Sigmoid colon (tissue), 7 donors: ENCODE results near the gene DLG1. TPM values are rescaled to one million over a fixed set of nuclear protein-coding genes. Genes with fewer than 3 reads are reported as not detected.

ENCODE experiments used
- DNase-seq: peaks from one replicate; pipeline ENCODE4 v3.0.0-alpha.2; 2019
- H3K27ac ChIP-seq, 4 donors: fragments of 200-600 bp; sonication (generic); one replicate each; pipeline ENCODE4 v1.5.1; 2016 to 2019; ENCODE audit warnings: mild to moderate bottlenecking in 1 of 4
- H3K27me3 ChIP-seq, 3 donors: fragments of 200-600 bp; sonication (generic); one replicate each; pipeline ENCODE4 v1.5.1; 2019; ENCODE audit warnings: mild to moderate bottlenecking in 1 of 3
- H3K36me3 ChIP-seq, 4 donors: fragments of 200-600 bp; sonication (generic); one replicate each; pipeline ENCODE4 v1.5.1; 2016 to 2019
- H3K4me1 ChIP-seq, 4 donors: fragments of 200-600 bp; sonication (generic); one replicate each; pipeline ENCODE4 v1.5.1; 2017 to 2019
- H3K4me3 ChIP-seq, 4 donors: fragments of 200-600 bp; sonication (generic); one replicate each; pipeline ENCODE4 v1.5.1; 2017 to 2019; ENCODE audit warnings: mild to moderate bottlenecking in 2 of 4, moderate library complexity in 1 of 4
- H3K9me3 ChIP-seq, 4 donors: fragments of 200-600 bp in 3 of 4; sonication (generic) in 3 of 4; one replicate each; pipeline versions ENCODE4 v1.5.1 to v1.6.1; 2013 to 2019
- CTCF ChIP-seq, 4 experiments: fragments of 450-650 bp in 3 of 4; fragments of 200-600 bp in 1 of 4; IDR thresholded peaks; one replicate each; pipeline ENCODE4 v1.5.1; 2016 to 2019; ENCODE audit warnings: antibody characterized with exemption in 4 of 4, mild to moderate bottlenecking in 3 of 4, moderate library complexity in 2 of 4
- EP300 ChIP-seq, 4 donors: sonication (generic); formaldehyde crosslinking; IDR thresholded peaks; one replicate each; pipeline ENCODE4 v1.6.1; 2017; ENCODE audit warnings: antibody characterized with exemption in 4 of 4
- POLR2A ChIP-seq, 2 donors: fragments of 450-650 bp; IDR thresholded peaks; one replicate each; pipeline ENCODE4 v1.6.1; 2016; ENCODE audit warnings: antibody characterized with exemption in 2 of 2, mild to moderate bottlenecking in 2 of 2, moderate library complexity in 2 of 2
- POLR2AphosphoS5 ChIP-seq, 4 donors: sonication (generic); formaldehyde crosslinking; IDR thresholded peaks; one replicate each; pipeline ENCODE4 v1.6.1; 2017; ENCODE audit warnings: antibody characterized with exemption in 4 of 4
- WGBS, 2 donors: extraction: QIAGEN DNeasy Blood & Tissue Kit; methylation state at CpG; one replicate each; pipeline ENCODE4 v1.1.7; 2013; 5-methylcytosine and 5-hydroxymethylcytosine counted together
- intact Hi-C: fragments of 100-400 bp; cut with DNase I; formaldehyde crosslinking; loops from one replicate; pipeline ENCODE4 v1.15.1; 2023
- polyA plus RNA-seq, 3 donors: library from polyadenylated mRNA; stranded (reverse); fragments of 200-250 nt; gene quantifications; one replicate each; pipeline ENCODE4 v1.2.3, GENCODE V29; 2013
- total RNA-seq, 4 donors: library from RNA; depleted of rRNA; stranded (reverse); fragments of >200 nt; gene quantifications; one replicate each; pipeline ENCODE4 v1.1.0, GENCODE V29; 2016
- donor health status: healthy with polysubstance abuse.
- donor health status: Bipolar disorder and iron deficiency.
- donor health status: healthy.

Gene DLG1
- total and polyA plus RNA-seq, 7 donors = 30.6 to 83.7 (median 64.3) TPM

DNA sequence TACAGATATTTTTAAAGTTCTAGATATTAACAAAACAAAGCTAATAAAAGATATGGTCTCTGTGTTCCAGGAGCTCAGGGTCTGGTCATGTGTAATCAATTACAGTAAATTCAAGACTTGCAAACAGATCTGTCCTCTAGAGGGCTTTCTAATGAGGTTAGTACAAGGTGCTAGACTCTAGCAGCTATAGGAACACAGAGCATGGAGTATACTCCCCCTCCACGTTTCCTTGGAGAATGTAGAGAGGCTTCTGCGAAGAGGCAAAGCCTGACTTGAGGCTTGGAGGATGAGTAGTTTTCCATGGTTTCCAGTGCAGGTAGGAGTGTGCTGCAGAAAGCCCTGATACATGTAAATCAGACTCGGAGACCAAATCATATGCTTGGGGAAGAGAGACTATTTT is 32.7 kb upstream of the DLG1 start:
- Histone ChIP-seq H3K9me3 (no peaks in the 10 kb centered on the region), H3K27ac (no peak overlapping the region), H3K4me3 (no peak overlapping the region), H3K36me3 (no peaks in the 10 kb centered on the region), H3K27me3 (no peaks in the 10 kb centered on the region), H3K4me1 (no peaks in the 10 kb centered on the region)
- TF ChIP-seq EP300 (IDR thresholded peaks at IDR 0.05) = no peak
- TF ChIP-seq POLR2AphosphoS5 (IDR thresholded peaks at IDR 0.05) = no peak
- TF ChIP-seq CTCF (IDR thresholded peaks at IDR 0.05) = no peak
- TF ChIP-seq POLR2A (IDR thresholded peaks at IDR 0.05) = no peak
- intact Hi-C loops = no loop called here
- DNase-seq = no peak
- WGBS, 2 donors = 81 to 84% methylated on average over 2 to 3 of the region's 3 CpGs

GRCh38 chr3:197329382-197329781 is 31.0 kb upstream of the DLG1 start:
- Histone ChIP-seq H3K36me3 (no peaks in the 10 kb centered on the region), H3K27ac (no peak overlapping the region), H3K4me3 (no peak overlapping the region), H3K4me1 (no peaks in the 10 kb centered on the region), H3K9me3 (no peaks in the 10 kb centered on the region), H3K27me3 (no peaks in the 10 kb centered on the region)
- intact Hi-C loops = no loop called here
- no peak for DNase-seq
- TF ChIP-seq POLR2AphosphoS5 (IDR thresholded peaks at IDR 0.05) = no peak
- TF ChIP-seq EP300 (IDR thresholded peaks at IDR 0.05) = no peak
- TF ChIP-seq CTCF (IDR thresholded peaks at IDR 0.05) = no peak
- 23 to 65% methylated on average over 3 of the region's 3 CpGs for WGBS, 2 donors

GRCh38 chr3:197328198-197328597 is 29.8 kb upstream of the DLG1 start:
- H3K27ac ChIP-seq = no peak overlapping the region
- H3K9me3 ChIP-seq = no peaks in the 10 kb centered on the region
- no peaks in the 10 kb centered on the region for H3K4me1 ChIP-seq
- H3K36me3 ChIP-seq = no peaks in the 10 kb centered on the region
- H3K27me3 ChIP-seq = no peaks in the 10 kb centered on the region
- WGBS, 2 donors = 97 to 98% methylated on average over 6 of the region's 6 CpGs
- no peak overlapping the region for H3K4me3 ChIP-seq
- no peak for TF ChIP-seq POLR2A (IDR thresholded peaks at IDR 0.05)
- no peak for TF ChIP-seq POLR2AphosphoS5 (IDR thresholded peaks at IDR 0.05)
- TF ChIP-seq EP300 (IDR thresholded peaks at IDR 0.05) = no peak
- TF ChIP-seq CTCF (IDR thresholded peaks at IDR 0.05) = no peak
- intact Hi-C loops = no loop called here
- no peak for DNase-seq

GRCh38 chr3:197327701-197328100 is 29.3 kb upstream of the DLG1 start:
- TF ChIP-seq POLR2AphosphoS5 (IDR thresholded peaks at IDR 0.05) = no peak
- no peak for TF ChIP-seq CTCF (IDR thresholded peaks at IDR 0.05)
- no peak for TF ChIP-seq POLR2A (IDR thresholded peaks at IDR 0.05)
- TF ChIP-seq EP300 (IDR thresholded peaks at IDR 0.05) = no peak
- DNase-seq = no peak
- Histone ChIP-seq H3K4me1 (no peaks in the 10 kb centered on the region), H3K27me3 (no peaks in the 10 kb centered on the region), H3K36me3 (no peaks in the 10 kb centered on the region), H3K9me3 (no peaks in the 10 kb centered on the region), H3K27ac (no peak overlapping the region), H3K4me3 (no peak overlapping the region)
- whole genome bisulfite sequencing, 2 donors = 43 to 65% methylated on average over 3 of the region's 3 CpGs
- intact Hi-C loops = no loop called here

DNA sequence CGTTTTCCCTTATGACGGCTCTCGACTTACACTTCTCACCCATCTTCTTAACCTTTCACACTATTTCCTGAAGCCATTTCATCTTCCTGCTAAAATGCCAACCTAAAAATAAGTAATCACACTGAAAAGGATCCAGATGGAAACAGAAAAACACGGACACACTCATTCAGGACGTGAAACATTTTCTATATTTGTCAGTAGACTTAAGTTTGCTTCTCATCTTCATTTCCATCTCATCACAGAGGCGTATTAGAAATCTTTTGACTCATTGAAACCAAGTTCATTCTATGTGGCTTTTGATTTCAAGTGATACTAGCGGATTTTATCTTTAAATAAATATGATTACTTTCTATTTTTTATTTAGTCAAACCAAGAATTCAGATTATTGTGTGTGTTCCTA is 27.4 kb upstream of the DLG1 start:
- Histone ChIP-seq H3K4me1 (no peaks in the 10 kb centered on the region), H3K27ac (no peak overlapping the region), H3K36me3 (no peaks in the 10 kb centered on the region), H3K9me3 (no peaks in the 10 kb centered on the region), H3K4me3 (no peak overlapping the region), H3K27me3 (no peaks in the 10 kb centered on the region)
- intact Hi-C loops = no loop called here
- DNase-seq = no peak
- no peak for TF ChIP-seq POLR2AphosphoS5 (IDR thresholded peaks at IDR 0.05)
- no peak for TF ChIP-seq CTCF (IDR thresholded peaks at IDR 0.05)
- TF ChIP-seq EP300 (IDR thresholded peaks at IDR 0.05) = no peak
- 84 to 91% methylated on average over 7 of the region's 7 CpGs for WGBS, 2 donors
